Astrocyte (in vitro differentiated cells and primary cell): ENCODE measurements around the gene CTIF.

Experiments used
- EZH2 ChIP-seq: IDR thresholded peaks from 2 replicates; pipeline ENCODE4 v1.6.1; 2012; ENCODE audit warnings: mild to moderate bottlenecking, low read length, inconsistent platforms; ENCODE audit not compliant: insufficient read depth
- TF ChIP-seq, protein P1 (sequence below): IDR thresholded peaks from 2 replicates; pipeline ENCODE4 v1.5.1; 2011; ENCODE audit warnings: low read depth, mild to moderate bottlenecking, inconsistent platforms, low read length, moderate library complexity; ENCODE audit not compliant: insufficient read depth

DNA sequence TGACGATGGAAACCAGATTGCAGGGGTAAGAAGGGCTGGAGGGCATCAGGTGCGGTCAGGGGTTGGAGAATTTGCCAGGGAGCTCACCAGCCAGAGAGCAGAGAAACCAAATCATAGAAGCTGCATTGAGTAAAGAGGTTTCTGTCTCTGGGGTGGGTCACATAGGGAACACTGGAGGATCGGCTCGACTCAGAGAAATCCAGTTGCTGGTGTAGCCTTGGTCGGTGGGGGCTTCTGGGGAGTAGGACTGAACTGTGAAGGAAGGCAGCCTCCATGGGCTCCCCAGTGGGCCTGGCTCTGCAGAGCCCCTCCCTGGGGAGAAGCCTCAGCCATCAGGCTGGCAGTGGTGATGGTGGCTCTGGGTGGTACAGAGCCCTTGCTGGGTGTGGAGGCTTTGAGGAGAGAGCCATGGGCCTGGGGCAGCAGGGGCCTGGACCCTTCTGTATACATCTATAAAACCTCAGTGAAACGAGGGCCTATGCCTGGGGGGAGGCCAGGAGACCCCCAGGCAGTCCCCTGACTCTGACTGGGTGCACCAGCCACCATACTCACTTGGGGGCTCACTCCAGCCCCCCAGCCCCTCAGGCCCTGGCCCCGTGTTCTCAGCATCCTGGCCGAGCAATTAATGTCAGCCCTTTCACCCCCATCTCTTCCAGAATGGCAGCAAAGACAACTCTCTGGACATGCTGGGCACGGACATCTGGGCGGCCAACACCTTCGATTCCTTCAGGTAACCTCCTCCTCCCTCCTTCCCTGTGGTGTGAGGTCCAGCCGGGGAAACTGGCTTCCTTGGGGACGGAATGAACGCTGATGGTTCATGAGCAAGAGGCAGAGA, 124.5 kb downstream of the CTIF start:
- TF ChIP-seq EZH2 = no peak
- TF ChIP-seq, protein P1, sequence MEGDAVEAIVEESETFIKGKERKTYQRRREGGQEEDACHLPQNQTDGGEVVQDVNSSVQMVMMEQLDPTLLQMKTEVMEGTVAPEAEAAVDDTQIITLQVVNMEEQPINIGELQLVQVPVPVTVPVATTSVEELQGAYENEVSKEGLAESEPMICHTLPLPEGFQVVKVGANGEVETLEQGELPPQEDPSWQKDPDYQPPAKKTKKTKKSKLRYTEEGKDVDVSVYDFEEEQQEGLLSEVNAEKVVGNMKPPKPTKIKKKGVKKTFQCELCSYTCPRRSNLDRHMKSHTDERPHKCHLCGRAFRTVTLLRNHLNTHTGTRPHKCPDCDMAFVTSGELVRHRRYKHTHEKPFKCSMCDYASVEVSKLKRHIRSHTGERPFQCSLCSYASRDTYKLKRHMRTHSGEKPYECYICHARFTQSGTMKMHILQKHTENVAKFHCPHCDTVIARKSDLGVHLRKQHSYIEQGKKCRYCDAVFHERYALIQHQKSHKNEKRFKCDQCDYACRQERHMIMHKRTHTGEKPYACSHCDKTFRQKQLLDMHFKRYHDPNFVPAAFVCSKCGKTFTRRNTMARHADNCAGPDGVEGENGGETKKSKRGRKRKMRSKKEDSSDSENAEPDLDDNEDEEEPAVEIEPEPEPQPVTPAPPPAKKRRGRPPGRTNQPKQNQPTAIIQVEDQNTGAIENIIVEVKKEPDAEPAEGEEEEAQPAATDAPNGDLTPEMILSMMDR = no peak
